SU-DHL-6 (cell line): ENCODE results near the gene CINP.

Source experiments
- EZH2phosphoT487 ChIP-seq: fragments of 200-600 bp; sonication (generic), shearing (Covaris generic); conservative IDR thresholded peaks from 2 replicates; pipeline ENCODE4 v1.6.1; 2018; ENCODE audit warnings: mild to moderate bottlenecking, antibody characterized with exemption, low read length, moderate library complexity, mixed read lengths
- TF ChIP-seq, protein P1 (sequence below): fragments of 200-600 bp; sonication (generic); IDR thresholded peaks from one replicate; pipeline ENCODE4 v1.5.1; 2017; ENCODE audit warnings: antibody characterized with exemption, mild to moderate bottlenecking, low read length, moderate library complexity; ENCODE audit not compliant: insufficient read depth, poor library complexity, severe bottlenecking

DNA sequence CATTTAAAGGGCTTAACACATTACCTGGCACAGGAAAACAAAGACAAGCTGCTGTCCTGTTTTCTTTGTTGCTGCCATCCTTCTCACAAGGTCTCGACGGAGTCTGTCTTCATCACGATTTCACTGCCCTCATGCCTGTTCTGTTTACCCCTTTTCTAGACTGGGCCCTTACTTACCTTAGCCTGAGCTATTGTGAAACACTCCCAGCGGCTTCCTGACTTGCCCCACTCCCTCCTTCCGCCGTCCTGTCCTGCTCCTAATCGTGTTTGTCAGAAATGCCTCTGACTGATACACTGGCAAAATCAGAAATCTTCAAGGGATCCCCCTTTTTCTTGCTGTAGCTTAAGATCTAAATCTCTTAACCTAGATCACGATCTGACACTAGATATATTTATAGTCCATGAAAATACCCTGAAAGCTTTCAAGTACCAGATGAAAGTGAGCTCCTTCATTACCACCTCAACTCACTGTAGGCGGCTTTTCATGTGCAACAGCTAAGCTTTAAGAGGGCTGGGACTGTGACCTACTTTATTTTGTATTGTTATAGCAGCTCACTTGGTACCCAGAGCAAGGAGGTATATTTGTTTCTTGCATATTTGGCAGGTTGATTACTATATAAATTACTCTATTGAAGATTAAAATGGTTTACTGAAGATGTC is 32.2 kb upstream of the CINP start:
- TF ChIP-seq, protein P1, sequence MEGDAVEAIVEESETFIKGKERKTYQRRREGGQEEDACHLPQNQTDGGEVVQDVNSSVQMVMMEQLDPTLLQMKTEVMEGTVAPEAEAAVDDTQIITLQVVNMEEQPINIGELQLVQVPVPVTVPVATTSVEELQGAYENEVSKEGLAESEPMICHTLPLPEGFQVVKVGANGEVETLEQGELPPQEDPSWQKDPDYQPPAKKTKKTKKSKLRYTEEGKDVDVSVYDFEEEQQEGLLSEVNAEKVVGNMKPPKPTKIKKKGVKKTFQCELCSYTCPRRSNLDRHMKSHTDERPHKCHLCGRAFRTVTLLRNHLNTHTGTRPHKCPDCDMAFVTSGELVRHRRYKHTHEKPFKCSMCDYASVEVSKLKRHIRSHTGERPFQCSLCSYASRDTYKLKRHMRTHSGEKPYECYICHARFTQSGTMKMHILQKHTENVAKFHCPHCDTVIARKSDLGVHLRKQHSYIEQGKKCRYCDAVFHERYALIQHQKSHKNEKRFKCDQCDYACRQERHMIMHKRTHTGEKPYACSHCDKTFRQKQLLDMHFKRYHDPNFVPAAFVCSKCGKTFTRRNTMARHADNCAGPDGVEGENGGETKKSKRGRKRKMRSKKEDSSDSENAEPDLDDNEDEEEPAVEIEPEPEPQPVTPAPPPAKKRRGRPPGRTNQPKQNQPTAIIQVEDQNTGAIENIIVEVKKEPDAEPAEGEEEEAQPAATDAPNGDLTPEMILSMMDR, result no peak
- no peak for TF ChIP-seq EZH2phosphoT487
